K562 (cell line): ENCODE measurements around the gene TANGO6. TPM values are rescaled to one million over a fixed set of nuclear protein-coding genes. Genes with fewer than 3 reads are reported as not detected.

Experiments
- ATAC-seq: fragments of 200-7000 bp; cut with Tn5 transposase; 3 replicates; pipeline ENCODE4 v1.9.1; 2020; ENCODE audit warnings: moderate library complexity
- BruUV-seq: library from RNA; stranded (reverse); fragments of 400-500 nt; replicated peaks from 2 replicates; lab custom pipeline; 2021; lab: Mats Ljungman, UMichigan
- CTCF ChIA-PET: fragments of 300-600 bp; formaldehyde crosslinking; extraction: SDS; loops from one replicate; lab custom pipeline; 2021; ENCODE audit warnings: low intra/inter-chr PET ratio; lab: Yijun Ruan, JAX
- POLR2A ChIA-PET: fragments of 300-600, 350-650 bp; sonication (Branson Sonifier 250); formaldehyde crosslinking; extraction: SDS; loops from one replicate; lab custom pipeline; 2021; ENCODE audit warnings: antibody characterized with exemption, inconsistent platforms; lab: Yijun Ruan, JAX
- DNase-seq, 4 experiments: peaks; one replicate each; pipeline versions ENCODE4 v3.0.0 to v3.0.0-alpha.2; 2011 to 2018; ENCODE audit warnings: low spot score in 3 of 4, mixed read lengths in 3 of 4; ENCODE audit errors: extremely low read depth in 1 of 4
- FAIRE-seq: peaks from 2 replicates; lab custom pipeline; 2011; peaks lifted over from hg19 to GRCh38; lab: Jason Lieb, UNC
- H2AFZ ChIP-seq: 2 replicates; pipeline ENCODE4 v1.6.0; 2011; ENCODE audit warnings: low read depth, low read length, control low read depth, inconsistent platforms
- H3K27ac ChIP-seq: fragments of 200-600 bp; 3 replicates; pipeline ENCODE4 v1.8.0; 2011; ENCODE audit warnings: low read depth, mild to moderate bottlenecking, control low read depth, inconsistent platforms, low read length, moderate library complexity, mixed read lengths; ENCODE audit errors: extremely low read depth
- H3K27me3 ChIP-seq, 2 experiments: fragments of 300-600 bp in 1 of 2; 2 replicates in 1 of 2; 3 replicates in 1 of 2; pipeline versions ENCODE4 v1.6.0 to v1.8.0; 2011; ENCODE audit warnings: inconsistent platforms in 2 of 2, low read length in 2 of 2, mild to moderate bottlenecking in 1 of 2, mixed read lengths in 1 of 2, moderate library complexity in 1 of 2; ENCODE audit not compliant: control insufficient read depth in 2 of 2, insufficient read depth in 2 of 2
- H3K36me3 ChIP-seq: fragments of 300-600 bp; 3 replicates; pipeline ENCODE4 v1.8.0; 2011; ENCODE audit warnings: mild to moderate bottlenecking, low read length, inconsistent platforms; ENCODE audit not compliant: control insufficient read depth, insufficient read depth
- H3K4me1 ChIP-seq, 2 experiments: fragments of 200-600 bp in 1 of 2; replicated peaks in 1 of 2; 2 replicates in 1 of 2; 3 replicates in 1 of 2; pipeline versions ENCODE4 v1.5.1 to v1.8.0; 2011; ENCODE audit warnings: inconsistent platforms in 2 of 2, low read length in 2 of 2, mild to moderate bottlenecking in 1 of 2, mixed read lengths in 1 of 2, moderate library complexity in 1 of 2; ENCODE audit not compliant: control insufficient read depth in 2 of 2, insufficient read depth in 2 of 2
- H3K4me2 ChIP-seq: 2 replicates; pipeline ENCODE4 v1.6.1; 2011; ENCODE audit warnings: low read length, control low read depth, inconsistent platforms, mixed read lengths; ENCODE audit not compliant: insufficient read depth
- H3K4me3 ChIP-seq: fragments of 200-600 bp; sonication (generic), shearing (Covaris generic); 2 replicates; pipeline ENCODE4 v1.5.1; 2016; ENCODE audit warnings: control low read depth, inconsistent platforms
- H3K79me2 ChIP-seq: fragments of 200-600 bp; 3 replicates; pipeline ENCODE4 v1.8.0; 2011; ENCODE audit warnings: low read length, inconsistent platforms; ENCODE audit not compliant: control insufficient read depth, insufficient read depth
- H3K9ac ChIP-seq, 2 experiments: 2 replicates each; pipeline versions ENCODE4 v1.6.0 to v1.6.1; 2011; ENCODE audit warnings: low read depth in 2 of 2, low read length in 2 of 2, control low read depth in 1 of 2, inconsistent platforms in 1 of 2, mild to moderate bottlenecking in 1 of 2, mixed read lengths in 1 of 2; ENCODE audit not compliant: insufficient read depth in 1 of 2
- H3K9me1 ChIP-seq: one replicate; pipeline ENCODE4 v1.6.0; 2011; ENCODE audit warnings: inconsistent platforms, mild to moderate bottlenecking, low read length, moderate library complexity; ENCODE audit not compliant: control insufficient read depth, insufficient read depth
- H3K9me3 ChIP-seq: replicated peaks from 2 replicates; pipeline ENCODE4 v1.5.1; 2011; ENCODE audit warnings: low read depth, low read length, inconsistent platforms; ENCODE audit not compliant: control insufficient read depth, insufficient read depth
- H4K20me1 ChIP-seq: replicated peaks from 2 replicates; pipeline ENCODE4 v1.6.1; 2011; ENCODE audit warnings: low read length, inconsistent platforms, mixed read lengths; ENCODE audit not compliant: control insufficient read depth, insufficient read depth
- FOXJ2 ChIP-seq: fragments of 200-800 bp; sonication (Bioruptor generic); IDR thresholded peaks from 2 replicates; pipeline ENCODE4 v1.6.1; 2016; ENCODE audit warnings: missing genetic modification characterization, missing compliant biosample characterization
- KDM1A ChIP-seq, 2 experiments: fragments of 450-650 bp; IDR thresholded peaks; 2 replicates each; pipeline ENCODE4 v1.6.1; 2016; ENCODE audit warnings: mild to moderate bottlenecking in 2 of 2
- NFYB ChIP-seq: IDR thresholded peaks from 2 replicates; pipeline ENCODE4 v1.6.1; 2011; ENCODE audit warnings: mild to moderate bottlenecking, moderate library complexity; ENCODE audit not compliant: insufficient read length; ENCODE audit errors: extremely low read depth
- SUPT5H ChIP-seq: fragments of 450-650 bp; IDR thresholded peaks from 2 replicates; pipeline ENCODE4 v1.6.1; 2016
- ZBTB33 ChIP-seq: sonication (generic); formaldehyde crosslinking; IDR thresholded peaks from 2 replicates; pipeline ENCODE4 v1.8.1; 2023; ENCODE audit warnings: mild to moderate bottlenecking, missing genetic modification reagents
- ZNF512 ChIP-seq: IDR thresholded peaks from 2 replicates; pipeline ENCODE4 v1.6.1; 2016; ENCODE audit warnings: missing genetic modification characterization, missing compliant biosample characterization
- WGBS: fragments of 100-300 bp; shearing (Covaris generic); methylation state at CpG from one replicate; pipeline ENCODE4 v1.1.6; 2016; ENCODE audit warnings: low coverage, mixed read lengths; ENCODE audit not compliant: insufficient coverage; ENCODE audit errors: missing lambda C conversion rate; 5-methylcytosine and 5-hydroxymethylcytosine counted together
- in situ Hi-C: fragments of 300-500 bp; cut with MboI; formaldehyde crosslinking; loops from 4 replicates; pipeline ENCODE4 v1.15.0; 2018; ENCODE audit warnings: inconsistent platforms, mixed read lengths
- intact Hi-C: fragments of 100-400 bp; cut with micrococcal nuclease; formaldehyde crosslinking; loops from 2 replicates; pipeline ENCODE4 v1.14.2; 2022
- polyA plus RNA-seq, 8 experiments: library from polyadenylated mRNA; depleted of rRNA in 4 of 8; stranded (reverse) in 5 of 8; unstranded in 3 of 8; fragments of >200 nt; fragmentation: Nextera tagmentation in 2 of 8; fragmentation: Illumina TruSeq in 1 of 8; extraction: Ambion mirVana in 2 of 8; extraction: Trizol in 1 of 8; gene quantifications; 2 replicates each; pipeline versions ENCODE4 v1.2.1 to v1.2.3, GENCODE V29; 2011 to 2014; ENCODE audit warnings: inconsistent platforms in 1 of 8, missing spikeins in 1 of 8
- total RNA-seq, 7 experiments: library from RNA; depleted of rRNA in 6 of 7; stranded (reverse); fragments of >200 nt in 6 of 7; fragmentation: Illumina TruSeq in 2 of 7; extraction: Trizol in 2 of 7; gene quantifications; 2 replicates each; pipeline versions ENCODE4 v1.2.1 to v1.2.3, GENCODE V29; 2011 to 2021; ENCODE audit warnings: low replicate concordance in 1 of 7

The TANGO6 gene
- total and polyA plus RNA-seq, 9 of the 15 experiments (the other 6 are each of a cell fraction or from before 2014, with no cell fraction given), result 1.6 to 15.2 (median 9.6) TPM

- WGBS, result 50% methylated on average over 3 of the region's 3 CpGs
- no peak for TF ChIP-seq ZBTB33 (CRISPR knock-in tag)
- TF ChIP-seq SUPT5H, result no peak
- TF ChIP-seq ZNF512 (tag), result peak; percentile 62; the same call in 1 of the 2 replicates
- no peak for TF ChIP-seq FOXJ2
- no peak for TF ChIP-seq NFYB
- 0 out of 4 replicates have a peak, but pooled peaks of 1 of the 2 experiments have one; percentile 15 for TF ChIP-seq KDM1A (IDR thresholded peaks at IDR 0.05)
- CTCF ChIA-PET, result interaction anchor here (0.7 kb wide), 1 partner anchor 28 kb away, joined by 4 read pairs; no protein-coding TSS in a partner anchor
Observed at GRCh38 chr16:68939692-68940320, 96.5 kb downstream of the TANGO6 start.

More at GRCh38 chr16:68939692-68940320, 96.5 kb downstream of the TANGO6 start:
- Histone ChIP-seq H2AFZ (no peak overlapping the region), H4K20me1 (no peaks in the 10 kb centered on the region), H3K9me1 (no peaks in the 10 kb centered on the region), H3K27ac (no peak overlapping the region), H3K4me3 (no peak overlapping the region), H3K4me1 (no peaks in the 10 kb centered on the region), H3K27me3 (no peaks in the 10 kb centered on the region), H3K36me3 (no peaks in the 10 kb centered on the region; the same call in 2 of the 3 replicates), H3K4me2 (no peak overlapping the region), H3K9ac (no peak overlapping the region), H3K9me3 (peaks cover 2% of the 10 kb centered on the region), H3K79me2 (no peaks in the 10 kb centered on the region)
- FAIRE-seq (no peak), DNase-seq (no peak), ATAC-seq (no peak)
- intact Hi-C loops, result no loop called here
- POLR2A ChIA-PET, result interaction anchor here (0.6 kb wide), 1 partner anchor 182 kb away, joined by 3 read pairs; no protein-coding TSS in a partner anchor
- no TSS peak for BruUV-seq
- in situ Hi-C loops, result no loop called here
